Activated B cell treated with CpG ODN at 0.5 μM for 24 hours (primary cell): ENCODE results near the gene BEND3. TPM values are rescaled to one million over a fixed set of nuclear protein-coding genes. Genes with fewer than 3 reads are reported as not detected.

Experiments used
- ATAC-seq: fragments of 200-7000 bp; cut with Tn5 transposase; one replicate; pipeline ENCODE4 v1.10.0; 2021; ENCODE audit warnings: low read depth, mild to moderate bottlenecking, moderate library complexity
- CTCF ChIA-PET: fragments of 350-600 bp; sonication (Branson Sonifier 250); formaldehyde crosslinking; loops from one replicate; lab custom pipeline; 2021; ENCODE audit warnings: antibody characterized with exemption; lab: Charles Lee
- POLR2A ChIA-PET: fragments of 350-600 bp; sonication (Branson Sonifier 250); formaldehyde crosslinking; loops from one replicate; lab custom pipeline; 2021; ENCODE audit warnings: antibody characterized with exemption; lab: Charles Lee
- DNase-seq: peaks from one replicate; pipeline ENCODE4 v3.0.0; 2022
- H3K27ac Mint-ChIP-seq: one replicate; pipeline ENCODE4 v1.8.0; 2020; ENCODE audit warnings: mixed read lengths
- H3K27me3 Mint-ChIP-seq: one replicate; pipeline ENCODE4 v1.8.0; 2021; ENCODE audit warnings: mixed read lengths
- H3K36me3 Mint-ChIP-seq: one replicate; pipeline ENCODE4 v1.8.0; 2021; ENCODE audit warnings: low read depth, mixed read lengths
- H3K4me1 Mint-ChIP-seq: one replicate; pipeline ENCODE4 v1.8.0; 2021; ENCODE audit warnings: mixed read lengths
- H3K4me3 Mint-ChIP-seq: one replicate; pipeline ENCODE4 v1.8.0; 2020; ENCODE audit warnings: mild to moderate bottlenecking, mixed read lengths
- H3K9me3 Mint-ChIP-seq: one replicate; pipeline ENCODE4 v1.8.0; 2020; ENCODE audit warnings: mixed read lengths
- intact Hi-C: fragments of 100-400 bp; cut with micrococcal nuclease; formaldehyde crosslinking; loops from one replicate; pipeline ENCODE4 v1.15.1; 2024
- total RNA-seq: library from RNA; stranded (reverse); gene quantifications from 2 replicates; pipeline ENCODE4 v1.2.3, GENCODE V29; 2022
- TF ChIP-seq, protein P1 (sequence below): fragments of 200-600 bp; IDR thresholded peaks from one replicate; pipeline ENCODE4 v1.8.0; 2022; ENCODE audit warnings: antibody characterized with exemption, mild to moderate bottlenecking

The BEND3 gene
- total RNA-seq, 1 donor from 2014 or later: 3.7 TPM

DNA sequence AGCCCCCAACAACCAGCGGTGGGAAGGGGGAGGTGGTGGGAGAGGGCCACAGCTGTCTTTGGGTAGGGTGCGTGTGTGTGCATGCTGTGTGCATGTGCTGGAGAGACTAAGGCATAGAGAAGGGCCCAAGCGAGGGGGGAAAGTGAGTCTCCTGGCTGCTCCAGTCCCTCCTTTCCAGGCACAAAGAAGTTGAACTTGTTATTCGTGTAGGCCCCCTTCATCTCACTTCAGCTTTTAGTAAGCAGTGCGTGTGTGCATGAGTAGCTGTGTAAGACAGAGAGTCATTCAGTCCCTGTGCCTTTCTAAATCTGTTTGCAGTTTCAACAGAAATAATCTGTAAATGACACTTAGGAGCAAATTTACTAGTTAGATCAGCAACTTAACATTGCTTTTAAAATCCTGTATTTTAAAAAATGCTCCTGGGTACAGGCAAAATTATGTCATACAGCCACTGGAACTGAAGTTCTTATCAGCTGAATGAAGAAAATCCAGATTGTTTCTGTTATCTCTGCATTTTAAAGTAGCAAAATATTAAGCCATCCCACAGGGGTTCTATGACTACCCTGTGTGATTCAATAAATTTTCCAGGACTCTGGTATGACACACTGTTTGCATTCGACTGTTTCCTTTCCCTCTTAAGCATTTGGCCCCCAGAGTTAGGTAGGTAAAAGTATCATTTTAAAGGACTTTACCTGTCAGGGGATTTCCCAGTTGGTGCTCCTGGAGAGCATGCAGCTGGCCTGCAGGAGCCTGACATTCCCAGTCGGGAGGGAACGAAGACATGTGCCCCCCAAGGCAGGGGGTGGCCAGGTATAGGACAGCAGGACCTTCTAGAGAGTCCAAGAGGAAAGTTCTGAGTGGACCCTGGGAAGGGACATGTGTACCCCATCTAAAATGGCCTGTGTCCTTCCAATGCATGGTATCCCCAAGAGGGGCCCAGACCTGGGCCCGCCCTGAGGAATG is 48.3 kb downstream of the BEND3 start:
- ATAC-seq: no peak
- no peak overlapping the region for H3K4me3 Mint-ChIP-seq
- H3K36me3 Mint-ChIP-seq: peaks cover 24% of the 10 kb centered on the region
- no peak for DNase-seq
- no peak overlapping the region for H3K27ac Mint-ChIP-seq
- intact Hi-C loops: no loop called here
- TF ChIP-seq, protein P1, sequence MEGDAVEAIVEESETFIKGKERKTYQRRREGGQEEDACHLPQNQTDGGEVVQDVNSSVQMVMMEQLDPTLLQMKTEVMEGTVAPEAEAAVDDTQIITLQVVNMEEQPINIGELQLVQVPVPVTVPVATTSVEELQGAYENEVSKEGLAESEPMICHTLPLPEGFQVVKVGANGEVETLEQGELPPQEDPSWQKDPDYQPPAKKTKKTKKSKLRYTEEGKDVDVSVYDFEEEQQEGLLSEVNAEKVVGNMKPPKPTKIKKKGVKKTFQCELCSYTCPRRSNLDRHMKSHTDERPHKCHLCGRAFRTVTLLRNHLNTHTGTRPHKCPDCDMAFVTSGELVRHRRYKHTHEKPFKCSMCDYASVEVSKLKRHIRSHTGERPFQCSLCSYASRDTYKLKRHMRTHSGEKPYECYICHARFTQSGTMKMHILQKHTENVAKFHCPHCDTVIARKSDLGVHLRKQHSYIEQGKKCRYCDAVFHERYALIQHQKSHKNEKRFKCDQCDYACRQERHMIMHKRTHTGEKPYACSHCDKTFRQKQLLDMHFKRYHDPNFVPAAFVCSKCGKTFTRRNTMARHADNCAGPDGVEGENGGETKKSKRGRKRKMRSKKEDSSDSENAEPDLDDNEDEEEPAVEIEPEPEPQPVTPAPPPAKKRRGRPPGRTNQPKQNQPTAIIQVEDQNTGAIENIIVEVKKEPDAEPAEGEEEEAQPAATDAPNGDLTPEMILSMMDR: no peak
- peaks cover 7% of the 10 kb centered on the region for H3K4me1 Mint-ChIP-seq
- no peaks in the 10 kb centered on the region for H3K27me3 Mint-ChIP-seq
- POLR2A ChIA-PET: no interaction called here
- CTCF ChIA-PET: no interaction called here
- H3K9me3 Mint-ChIP-seq: no peaks in the 10 kb centered on the region

DNA sequence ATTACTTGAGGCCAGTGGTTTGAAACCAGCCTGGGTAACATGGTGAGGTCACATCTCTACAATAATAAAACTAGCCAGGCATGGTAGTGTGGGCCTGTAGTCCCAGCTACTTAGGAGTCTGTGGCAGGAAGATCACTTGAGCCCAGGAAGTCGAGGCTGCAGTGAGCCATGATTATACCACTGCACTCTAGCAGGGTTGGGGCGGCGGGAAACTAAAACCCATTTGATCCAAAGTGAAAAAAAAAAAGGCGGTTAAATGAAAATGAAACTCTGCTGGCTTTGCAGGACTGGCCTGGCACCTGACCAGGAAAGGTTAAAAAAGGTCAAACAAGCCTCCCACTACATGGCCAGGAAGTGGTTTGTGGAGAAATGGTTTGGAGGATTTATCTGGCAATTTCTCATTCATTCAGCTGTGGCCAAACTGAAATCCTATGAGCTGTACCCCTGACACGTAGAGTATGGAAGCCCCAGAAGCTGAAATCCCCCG is 50.7 kb downstream of the BEND3 start:
- DNase-seq (no peak), ATAC-seq (no peak)
- ChIA-PET POLR2A (no interaction called here), CTCF (no interaction called here)
- Mint-ChIP-seq H3K27me3 (no peaks in the 10 kb centered on the region), H3K36me3 (peaks cover 10% of the 10 kb centered on the region), H3K4me3 (no peak overlapping the region), H3K9me3 (no peaks in the 10 kb centered on the region), H3K27ac (no peak overlapping the region), H3K4me1 (peaks cover 20% of the 10 kb centered on the region)
- TF ChIP-seq, protein P1: no peak
- intact Hi-C loops: no loop called here

DNA sequence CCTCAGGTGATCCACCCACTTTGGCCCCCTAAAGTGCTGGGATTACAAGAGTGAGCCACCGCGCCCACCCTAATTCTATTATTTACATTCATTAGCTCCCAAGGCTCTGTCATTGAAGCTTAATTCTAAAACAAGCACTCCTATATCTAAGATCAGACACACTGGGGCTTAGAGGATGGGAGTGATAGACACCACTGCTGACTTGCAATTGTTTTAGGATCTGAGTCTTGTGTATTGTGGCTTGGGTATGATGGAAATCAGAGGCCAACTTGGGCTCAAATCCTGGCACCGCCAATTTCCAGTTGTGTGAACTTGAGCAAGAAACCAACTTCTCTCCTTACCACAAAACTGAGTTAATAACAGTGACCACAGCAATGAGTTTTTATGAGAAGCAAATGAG is 52.6 kb downstream of the BEND3 start:
- POLR2A ChIA-PET: no interaction called here
- TF ChIP-seq, protein P1: no peak

DNA sequence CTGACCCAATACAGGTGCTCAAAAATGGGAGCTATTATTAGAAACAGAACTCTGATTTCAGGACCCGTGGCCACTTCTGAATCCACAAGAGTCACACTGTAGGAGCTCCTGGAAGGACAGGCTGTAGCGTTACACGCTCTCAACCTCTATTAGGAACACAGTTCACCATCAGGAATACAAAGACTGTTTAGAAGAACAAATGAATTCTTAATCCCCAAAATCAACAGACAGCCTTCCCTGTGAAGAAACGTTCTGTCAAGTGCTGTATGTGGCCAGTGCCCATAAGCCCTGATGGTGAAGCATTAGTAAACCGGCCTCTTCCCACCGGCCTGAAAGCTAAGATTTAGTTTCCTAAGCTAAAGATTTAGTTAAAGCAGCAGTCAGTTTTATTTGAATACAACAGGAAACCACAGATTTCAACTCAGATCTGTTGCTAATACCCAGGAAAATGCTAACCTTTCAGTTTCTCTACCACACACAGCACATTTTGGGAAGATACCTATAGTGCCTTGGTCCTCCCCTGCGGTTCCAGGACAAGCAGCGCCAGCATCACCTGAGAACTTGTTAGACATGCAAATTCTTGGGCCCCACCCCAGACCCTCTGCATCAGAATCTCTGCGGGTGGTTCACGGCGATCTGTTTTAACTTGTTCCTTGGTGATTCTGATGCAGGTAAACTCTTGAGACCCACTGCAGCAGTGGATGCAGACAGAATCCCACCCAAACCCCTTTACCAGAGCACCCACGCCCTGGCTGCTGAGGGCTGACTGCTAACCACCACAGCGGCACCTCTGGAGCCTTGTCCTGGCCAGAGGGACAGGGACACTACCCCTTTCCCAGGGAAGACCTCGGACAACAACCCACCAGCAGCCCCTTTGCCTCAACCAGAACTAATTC is 53.9 kb downstream of the BEND3 start:
- Mint-ChIP-seq H3K27me3 (no peaks in the 10 kb centered on the region), H3K27ac (no peak overlapping the region), H3K4me3 (peak overlapping the region; percentile 44), H3K36me3 (no peaks in the 10 kb centered on the region), H3K4me1 (peaks cover 20% of the 10 kb centered on the region), H3K9me3 (no peaks in the 10 kb centered on the region)
- ATAC-seq: peak; percentile 10
- DNase-seq: no peak
- ChIA-PET POLR2A (no interaction called here), CTCF (no interaction called here)
- TF ChIP-seq, protein P1: no peak
- intact Hi-C loops: no loop called here

More for the DNA sequence above, 52.6 kb downstream of the BEND3 start:
- H3K9me3 Mint-ChIP-seq: no peaks in the 10 kb centered on the region
- H3K27ac Mint-ChIP-seq: no peak overlapping the region
- no peak for DNase-seq
- CTCF ChIA-PET: no interaction called here
- H3K27me3 Mint-ChIP-seq: no peaks in the 10 kb centered on the region
- no peaks in the 10 kb centered on the region for H3K36me3 Mint-ChIP-seq
- intact Hi-C loops: no loop called here
- no peak for ATAC-seq
- H3K4me3 Mint-ChIP-seq: no peak overlapping the region
- peaks cover 20% of the 10 kb centered on the region for H3K4me1 Mint-ChIP-seq
